H1 (cell line): ENCODE measurements around the gene LRRTM4. TPM values are rescaled to one million over a fixed set of nuclear protein-coding genes. Genes with fewer than 3 reads are reported as not detected.

Experiments
- CREB1 ChIP-seq: IDR thresholded peaks from 2 replicates; pipeline ENCODE4 v1.6.1; 2012; ENCODE audit warnings: inconsistent platforms
- CTBP2 ChIP-seq: IDR thresholded peaks from 2 replicates; pipeline ENCODE4 v1.7.0; 2011; ENCODE audit warnings: borderline replicate concordance, mild to moderate bottlenecking, moderate library complexity, mixed read lengths, low read length; ENCODE audit not compliant: insufficient read depth, insufficient read length
- EZH2 ChIP-seq: fragments of 200-600 bp; sonication (generic); IDR thresholded peaks from 2 replicates; pipeline ENCODE4 v1.7.1; 2012; ENCODE audit warnings: low read depth, mild to moderate bottlenecking, moderate library complexity, low read length, inconsistent platforms; ENCODE audit not compliant: severe bottlenecking
- KDM5A ChIP-seq: fragments of 200-600 bp; IDR thresholded peaks from 2 replicates; pipeline ENCODE4 v1.7.1; 2012; ENCODE audit warnings: mild to moderate bottlenecking, low read length, inconsistent platforms, mixed read lengths
- SRF ChIP-seq: IDR thresholded peaks from 2 replicates; pipeline ENCODE4 v1.6.1; 2011; ENCODE audit warnings: mild to moderate bottlenecking, low read depth, low read length, moderate library complexity
- TCF12 ChIP-seq: IDR thresholded peaks from 2 replicates; pipeline ENCODE4 v1.6.1; 2011; ENCODE audit warnings: low read depth, mild to moderate bottlenecking, low read length
- TEAD4 ChIP-seq: IDR thresholded peaks from 2 replicates; pipeline ENCODE4 v1.6.1; 2012; ENCODE audit warnings: low read depth, low read length, inconsistent platforms, mixed read lengths
- polyA plus RNA-seq, 7 experiments: library from polyadenylated mRNA; depleted of rRNA in 3 of 7; stranded (reverse) in 5 of 7; unstranded in 2 of 7; fragments of >200 nt in 5 of 7; fragments of 200-250 nt in 2 of 7; gene quantifications; 1 replicate in 5 of 7; 2 replicates in 1 of 7; 4 replicates in 1 of 7; pipeline versions ENCODE4 v1.2.1 to v1.2.3, GENCODE V29; 2011 to 2013; ENCODE audit warnings: missing spikeins in 2 of 7, mixed read lengths in 2 of 7
- total RNA-seq: library from RNA; stranded (reverse); fragmentation: NEBNext Ultra II Directional; extraction: Animal tissue kit (Norgen Biotek cat#: 25700); gene quantifications from 2 replicates; pipeline ENCODE4 v1.2.1, GENCODE V29; 2021

The LRRTM4 gene
- total and polyA plus RNA-seq, 2 of the 8 experiments (the other 6 are each of a cell fraction or from before 2014, with no cell fraction given): 3.6 to 9.5 TPM

- TF ChIP-seq SRF (no peak), TEAD4 (no peak), TCF12 (no peak), CTBP2 (no peak), EZH2 (no peak), KDM5A (no peak), CREB1 (no peak)
- TF ChIP-seq, all 59 proteins: peak for 0
These were observed 93.2 kb downstream of the LRRTM4 start (continued) for GRCh38 chr2:77428946-77429345.
